Measurements from ENCODE around the gene TUBGCP2.

Gene TUBGCP2

GRCh38 chr10:133251388-133252222, 57.1 kb downstream of the TUBGCP2 start:
- H3K4me3 ChIP-seq (ENCODE audit: severe bottlenecking), result no peak overlapping the region
- no peaks in the 10 kb centered on the region for H3K9me3 ChIP-seq (ENCODE audit: severe bottlenecking)
- ATAC-seq (ENCODE audit: low read depth) (no peak), DNase-seq (ENCODE audit: low spot score) (no peak)
- no peak overlapping the region for H3K27ac ChIP-seq (ENCODE audit: poor library complexity, severe bottlenecking)
- H3K36me3 ChIP-seq (ENCODE audit: low read depth), result no peaks in the 10 kb centered on the region
- TF ChIP-seq CTCF (IDR thresholded peaks at IDR 0.05; ENCODE audit: poor library complexity, severe bottlenecking), result no peak
- no peaks in the 10 kb centered on the region for H3K4me1 ChIP-seq (ENCODE audit: insufficient read depth, poor library complexity, severe bottlenecking)
- H3K27me3 ChIP-seq (ENCODE audit: insufficient read depth, poor library complexity, severe bottlenecking), result no peaks in the 10 kb centered on the region

- no peak overlapping the region for H3K27ac ChIP-seq (ENCODE audit: poor library complexity, severe bottlenecking)
- no peaks in the 10 kb centered on the region for H3K9me3 ChIP-seq (ENCODE audit: severe bottlenecking)
- DNase-seq (ENCODE audit: low spot score), result no peak
- ATAC-seq (ENCODE audit: low read depth), result no peak
- no peaks in the 10 kb centered on the region for H3K36me3 ChIP-seq (ENCODE audit: low read depth)
- H3K4me1 ChIP-seq (ENCODE audit: insufficient read depth, poor library complexity, severe bottlenecking), result no peaks in the 10 kb centered on the region
- H3K27me3 ChIP-seq (ENCODE audit: insufficient read depth, poor library complexity, severe bottlenecking), result no peaks in the 10 kb centered on the region
- no peak for TF ChIP-seq CTCF (IDR thresholded peaks at IDR 0.05; ENCODE audit: poor library complexity, severe bottlenecking)
- no peak overlapping the region for H3K4me3 ChIP-seq (ENCODE audit: severe bottlenecking)
These were observed 58.5 kb downstream of the TUBGCP2 start for GRCh38 chr10:133249975-133250754.

- no peak for DNase-seq (ENCODE audit: low spot score)
- no peaks in the 10 kb centered on the region for H3K4me1 ChIP-seq (ENCODE audit: insufficient read depth, poor library complexity, severe bottlenecking)
- no peaks in the 10 kb centered on the region for H3K27me3 ChIP-seq (ENCODE audit: insufficient read depth, poor library complexity, severe bottlenecking)
- H3K27ac ChIP-seq (ENCODE audit: poor library complexity, severe bottlenecking), result no peak overlapping the region
- no peak overlapping the region for H3K4me3 ChIP-seq (ENCODE audit: severe bottlenecking)
- no peaks in the 10 kb centered on the region for H3K36me3 ChIP-seq (ENCODE audit: low read depth)
- H3K9me3 ChIP-seq (ENCODE audit: severe bottlenecking), result no peaks in the 10 kb centered on the region
- ATAC-seq (ENCODE audit: low read depth), result no peak
- TF ChIP-seq CTCF (IDR thresholded peaks at IDR 0.05; ENCODE audit: poor library complexity, severe bottlenecking), result no peak
These were observed 59.4 kb downstream of the TUBGCP2 start for GRCh38 chr10:133249094-133249780.

- H3K4me3 ChIP-seq (ENCODE audit: severe bottlenecking), result no peak overlapping the region
- no peak overlapping the region for H3K27ac ChIP-seq (ENCODE audit: poor library complexity, severe bottlenecking)
- H3K9me3 ChIP-seq (ENCODE audit: severe bottlenecking), result no peaks in the 10 kb centered on the region
- TF ChIP-seq CTCF (IDR thresholded peaks at IDR 0.05; ENCODE audit: poor library complexity, severe bottlenecking), result no peak
- H3K36me3 ChIP-seq (ENCODE audit: low read depth), result no peaks in the 10 kb centered on the region
- ATAC-seq (ENCODE audit: low read depth) (no peak), DNase-seq (ENCODE audit: low spot score) (no peak)
- no peaks in the 10 kb centered on the region for H3K4me1 ChIP-seq (ENCODE audit: insufficient read depth, poor library complexity, severe bottlenecking)
- H3K27me3 ChIP-seq (ENCODE audit: insufficient read depth, poor library complexity, severe bottlenecking), result no peaks in the 10 kb centered on the region
These were observed 60.3 kb downstream of the TUBGCP2 start for GRCh38 chr10:133248334-133248715.
